HUDEP-2 (cell line): Measurements from ENCODE around the gene ANKS1A.

Source experiments
- DNase-seq, 76 experiments: peaks; one replicate each; lab custom pipeline; 2025; ENCODE audit not compliant: unreplicated experiment in 76 of 76; lab: John Stamatoyannopoulos, UW

The ANKS1A gene

GRCh38 chr6:35049156-35049735, 160.2 kb downstream of the ANKS1A start:
- DNase-seq: no peak

GRCh38 chr6:35049900-35050756, 161.1 kb downstream of the ANKS1A start:
- no peak for DNase-seq

DNA sequence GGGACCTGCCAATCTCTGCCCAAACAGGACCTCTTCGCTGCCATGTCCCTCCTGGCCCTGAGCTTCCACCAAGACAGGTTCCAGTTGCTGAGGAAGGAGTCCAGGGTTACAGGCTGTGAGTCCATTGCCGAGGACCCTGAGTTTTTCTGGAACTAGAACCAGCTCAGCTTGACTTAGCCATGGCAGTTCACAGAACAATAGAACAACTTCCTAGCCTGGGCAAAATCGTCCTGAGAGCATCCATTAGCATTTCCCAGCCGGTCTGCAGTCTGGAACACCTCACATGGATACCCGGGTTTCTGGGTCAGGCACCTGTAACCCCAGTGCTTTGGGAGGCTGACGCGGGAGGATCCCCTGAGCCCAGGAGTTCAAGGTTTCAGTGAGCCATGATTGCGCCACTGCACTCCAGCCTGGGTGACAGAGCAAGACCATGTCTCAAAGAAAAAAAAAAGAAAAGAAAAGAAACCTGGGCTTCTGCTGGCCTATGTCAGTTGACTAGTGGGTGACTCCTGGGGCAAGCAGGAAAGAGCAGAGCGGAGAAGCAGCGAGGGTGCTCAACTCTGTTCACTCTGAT, 161.8 kb downstream of the ANKS1A start:
- DNase-seq: no peak

DNA sequence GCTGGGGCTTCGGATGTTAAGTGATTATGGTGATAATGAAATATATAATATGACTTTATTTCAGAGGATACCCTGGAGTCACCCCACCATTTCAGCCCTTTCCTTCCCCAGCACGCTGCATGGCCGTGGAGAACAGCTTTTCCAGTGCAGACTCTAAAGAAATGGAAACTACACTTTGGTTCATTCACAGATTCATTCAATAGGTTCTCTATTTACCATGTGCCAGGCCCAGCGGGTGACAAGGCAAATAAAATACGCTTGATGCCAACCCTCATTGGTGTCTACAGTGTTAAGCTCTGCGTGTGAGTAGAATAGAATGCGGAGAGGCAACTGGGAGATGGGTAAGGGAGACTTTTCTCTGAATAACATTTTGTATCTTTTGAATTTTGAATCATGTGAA, 162.3 kb downstream of the ANKS1A start:
- no peak for DNase-seq

GRCh38 chr6:35051997-35052583, 163.0 kb downstream of the ANKS1A start:
- no peak for DNase-seq

DNA sequence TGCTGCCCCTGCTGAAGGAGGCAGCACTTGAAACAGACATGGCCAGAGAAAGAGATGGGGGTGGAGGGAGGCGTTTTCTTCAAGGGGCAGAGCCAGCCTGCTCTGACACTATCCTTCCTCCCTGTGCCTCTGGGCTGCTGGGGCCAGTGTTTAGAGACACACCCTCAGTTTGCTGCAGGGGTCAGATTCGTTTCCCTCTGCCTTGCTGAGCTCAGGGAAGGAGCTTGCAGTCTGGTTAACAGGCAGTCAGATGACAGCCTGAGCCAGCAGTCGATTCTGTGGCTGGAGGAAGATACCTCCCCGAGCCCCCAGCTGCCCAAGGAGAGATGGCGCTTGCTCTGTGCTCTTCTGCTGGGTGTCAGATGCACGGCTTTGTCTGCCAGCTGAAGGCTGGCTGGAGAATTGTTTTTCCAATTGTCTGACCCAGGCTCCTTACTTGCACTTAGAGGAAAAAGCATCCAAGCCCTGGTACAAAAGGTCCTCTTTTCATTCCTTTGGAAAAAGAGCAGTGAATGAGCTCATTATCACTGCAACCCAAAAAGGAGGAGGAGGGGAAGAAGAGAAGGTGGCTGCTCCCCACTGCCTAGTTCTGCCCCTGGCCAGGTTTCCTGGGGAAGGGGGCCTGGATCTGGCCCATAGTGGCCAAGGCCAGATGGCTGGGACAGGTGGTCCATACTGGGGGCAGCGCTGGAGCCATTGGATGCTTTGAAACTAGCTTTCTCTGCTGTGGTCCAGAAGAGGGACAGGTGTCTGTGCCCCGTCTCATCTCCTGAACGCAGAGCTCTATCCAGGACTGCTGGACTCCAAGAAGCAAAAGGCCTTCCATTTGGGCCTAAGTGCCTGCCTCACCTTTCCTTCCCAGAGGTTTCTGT, 163.9 kb downstream of the ANKS1A start:
- DNase-seq: peak in 1 of 76 experiments; percentile 8

GRCh38 chr6:35053701-35054100, 164.6 kb downstream of the ANKS1A start:
- DNase-seq: no peak

GRCh38 chr6:35054106-35054742, 165.2 kb downstream of the ANKS1A start:
- no peak for DNase-seq

GRCh38 chr6:35054743-35055130, 165.7 kb downstream of the ANKS1A start:
- DNase-seq: no peak

DNA sequence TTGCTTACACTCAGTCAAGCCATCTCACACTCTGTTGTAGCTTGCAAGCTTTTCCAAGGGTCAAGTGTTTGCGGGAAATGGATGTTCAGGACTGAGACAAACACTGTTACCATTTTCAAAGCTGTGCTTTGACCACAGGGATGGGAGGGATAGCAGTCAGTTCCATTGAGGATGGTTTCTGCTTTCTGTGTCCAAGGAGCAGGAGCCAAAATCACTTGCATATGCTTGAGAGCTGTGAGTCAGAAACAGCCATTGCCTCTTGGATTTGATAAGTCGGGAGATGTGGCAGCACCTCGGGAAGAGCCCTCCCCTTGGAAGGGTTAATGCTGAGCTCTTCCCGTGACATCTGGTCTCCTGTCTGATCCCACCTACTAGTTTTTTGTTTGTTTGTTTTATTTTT, 166.8 kb downstream of the ANKS1A start:
- DNase-seq: no peak

GRCh38 chr6:35056952-35057351, 167.9 kb downstream of the ANKS1A start:
- DNase-seq: no peak

DNA sequence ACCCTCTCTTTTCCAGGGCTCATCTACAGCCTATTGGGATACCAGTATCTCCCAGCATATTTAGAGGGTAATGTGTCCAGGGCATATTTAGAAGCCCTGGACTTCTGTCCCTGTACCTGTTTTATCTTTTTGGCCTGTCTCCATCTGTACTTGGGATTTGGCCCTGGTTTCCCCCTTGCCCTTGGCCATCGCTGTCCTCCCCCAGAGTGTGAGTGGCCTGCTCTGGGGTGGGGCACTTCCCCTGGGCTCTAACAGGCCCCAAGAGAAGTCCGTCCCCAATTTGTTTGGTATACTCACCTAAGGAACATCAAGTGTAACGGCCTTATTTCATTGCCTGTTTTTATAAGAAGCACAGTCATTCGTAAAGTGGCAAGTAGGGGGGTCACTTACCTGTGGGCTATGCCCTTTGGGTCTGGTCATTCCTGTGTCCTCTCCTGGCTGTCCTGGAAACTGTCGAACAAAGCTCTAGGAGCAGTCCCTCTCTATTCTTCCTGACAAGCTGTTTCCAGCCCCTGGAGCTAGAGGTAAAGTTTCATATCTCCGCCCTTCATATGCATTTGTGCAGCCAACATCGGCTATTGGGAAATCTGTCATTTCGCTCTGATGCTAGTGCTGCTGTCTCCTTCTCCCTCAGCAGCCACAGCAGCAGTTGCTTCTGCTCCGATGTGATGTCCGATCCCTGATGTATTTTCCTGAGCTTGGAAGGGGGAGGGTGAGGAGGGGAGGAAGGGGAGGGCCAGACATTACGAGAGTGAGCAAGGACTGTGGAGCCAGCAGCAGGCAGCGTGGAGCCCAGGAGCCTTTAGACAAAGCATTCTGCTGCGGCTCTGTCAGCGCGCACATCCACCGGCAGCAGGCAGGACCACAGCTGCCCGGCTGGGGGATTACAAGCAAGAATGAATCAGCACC, 168.6 kb downstream of the ANKS1A start:
- DNase-seq: no peak

DNA sequence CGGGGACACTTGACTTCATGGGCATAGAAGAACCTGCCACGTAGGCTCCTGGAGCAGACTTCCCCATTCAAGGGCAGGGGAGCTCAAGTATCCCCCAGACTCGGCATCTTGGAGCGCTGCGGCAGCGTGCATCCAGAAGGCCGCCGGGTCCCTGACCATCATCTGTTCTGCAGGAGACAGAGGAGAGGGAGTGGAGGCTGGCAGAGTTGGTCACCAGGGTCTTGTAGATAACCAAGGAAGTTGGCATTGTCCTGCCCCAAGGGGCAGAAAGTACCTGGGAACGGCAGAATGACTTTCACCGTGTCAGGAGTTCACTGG, 169.3 kb downstream of the ANKS1A start:
- DNase-seq: no peak

DNA sequence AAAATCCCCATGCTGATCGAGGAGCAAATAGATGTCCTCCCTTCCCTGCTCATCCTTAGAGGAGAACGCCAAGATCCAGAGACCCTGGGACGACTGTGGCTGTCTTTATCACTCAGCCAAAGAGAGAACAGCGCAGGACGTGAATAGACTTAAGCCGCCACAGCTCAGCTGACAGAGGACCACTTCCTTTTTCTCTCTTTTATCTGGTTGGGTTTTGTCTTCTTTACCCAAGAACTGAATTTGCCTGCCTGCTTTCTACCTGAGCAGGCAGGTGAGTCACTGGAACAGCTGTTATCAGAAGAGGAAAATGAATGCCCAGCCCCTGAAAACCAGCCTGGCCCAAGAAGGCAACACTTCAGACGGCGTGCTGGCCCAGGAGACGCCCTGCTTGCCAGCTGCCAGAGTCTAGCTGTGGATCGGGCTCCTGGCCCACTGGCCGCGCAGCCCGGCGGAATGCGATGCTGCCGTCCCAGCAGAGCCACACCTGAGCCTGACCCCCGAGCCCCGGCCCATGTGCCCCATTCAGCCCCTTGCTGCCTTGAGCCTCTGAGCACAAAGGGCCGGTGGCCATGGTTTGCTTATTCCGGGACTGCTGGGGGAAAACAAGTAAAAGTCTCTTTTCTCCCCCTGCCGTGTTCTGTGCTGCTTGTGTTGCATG, 169.9 kb downstream of the ANKS1A start:
- no peak for DNase-seq

- no peak for DNase-seq
Observed at GRCh38 chr6:35059596-35060345, 170.7 kb downstream of the ANKS1A start.

DNA sequence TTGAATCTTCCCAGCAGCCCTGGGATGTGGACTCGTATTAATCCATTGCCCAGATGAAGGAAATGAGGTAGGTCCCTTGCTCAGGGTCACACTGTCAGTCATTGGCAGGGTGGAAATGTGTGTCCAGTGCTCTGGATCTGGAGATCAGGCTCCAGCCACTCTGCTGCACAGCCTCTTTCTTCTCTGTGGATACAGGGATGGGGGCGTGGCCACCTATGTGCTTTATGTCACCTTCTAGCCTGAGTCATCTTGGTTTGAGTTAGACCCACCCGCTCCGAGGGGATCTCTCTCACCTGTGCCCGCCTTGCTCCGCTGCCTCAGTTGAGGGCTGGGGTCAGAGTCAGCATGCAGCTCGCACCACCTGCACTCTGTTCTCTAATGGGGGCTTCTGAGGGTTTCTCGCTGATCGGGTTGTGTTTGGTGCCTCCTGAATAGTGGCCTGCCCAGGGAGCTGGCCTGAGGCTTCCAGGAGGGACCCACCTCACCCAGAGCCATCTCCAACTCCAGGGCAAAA, 172.1 kb downstream of the ANKS1A start:
- DNase-seq: no peak

- no peak for DNase-seq
Observed at GRCh38 chr6:35061651-35062410, 172.8 kb downstream of the ANKS1A start.
